ENCODE data around the gene OGA.

- TF ChIP-seq POLR2A (IDR thresholded peaks at IDR 0.05; ENCODE audit: extremely low read depth, insufficient read length) (no peak), CTCF (IDR thresholded peaks at IDR 0.05; ENCODE audit: low read depth, low read length) (no peak)
Measured at GRCh38 chr10:101761226-101761625, 57.0 kb downstream of the OGA start.
